OCI-LY1 (cell line): ENCODE measurements around the gene CEP290.

Source experiments
- EZH2 ChIP-seq: fragments of 200-600 bp; sonication (generic), shearing (Covaris generic); IDR thresholded peaks from 2 replicates; pipeline ENCODE4 v1.8.0; 2017; ENCODE audit warnings: borderline replicate concordance, mixed run types, mild to moderate bottlenecking, antibody characterized with exemption, low read length, moderate library complexity, mixed read lengths
- TF ChIP-seq, protein P1 (sequence below): fragments of 200-600 bp; sonication (generic), shearing (Covaris generic); IDR thresholded peaks from 2 replicates; pipeline ENCODE4 v1.5.1; 2017; ENCODE audit warnings: mild to moderate bottlenecking, antibody characterized with exemption, low read length, moderate library complexity, mixed read lengths

DNA sequence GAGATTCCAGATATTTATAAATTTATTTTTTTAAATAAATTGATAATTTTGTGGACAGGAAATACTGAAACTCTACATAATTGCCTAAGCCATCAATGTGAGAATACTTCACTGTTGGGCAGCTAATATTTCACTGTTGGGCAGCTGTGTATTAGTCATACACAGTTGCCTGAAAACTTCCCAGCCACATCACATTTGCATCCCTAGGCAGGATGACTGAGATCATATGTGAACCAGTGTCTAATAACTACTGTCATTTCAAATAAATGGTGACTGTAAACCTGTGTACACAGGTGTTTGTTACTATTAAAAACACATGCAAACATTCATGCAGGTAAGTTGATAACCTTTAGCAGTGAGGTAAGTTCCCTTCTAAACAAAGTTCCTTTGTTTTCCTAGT is 44.1 kb upstream of the CEP290 start:
- TF ChIP-seq, protein P1, sequence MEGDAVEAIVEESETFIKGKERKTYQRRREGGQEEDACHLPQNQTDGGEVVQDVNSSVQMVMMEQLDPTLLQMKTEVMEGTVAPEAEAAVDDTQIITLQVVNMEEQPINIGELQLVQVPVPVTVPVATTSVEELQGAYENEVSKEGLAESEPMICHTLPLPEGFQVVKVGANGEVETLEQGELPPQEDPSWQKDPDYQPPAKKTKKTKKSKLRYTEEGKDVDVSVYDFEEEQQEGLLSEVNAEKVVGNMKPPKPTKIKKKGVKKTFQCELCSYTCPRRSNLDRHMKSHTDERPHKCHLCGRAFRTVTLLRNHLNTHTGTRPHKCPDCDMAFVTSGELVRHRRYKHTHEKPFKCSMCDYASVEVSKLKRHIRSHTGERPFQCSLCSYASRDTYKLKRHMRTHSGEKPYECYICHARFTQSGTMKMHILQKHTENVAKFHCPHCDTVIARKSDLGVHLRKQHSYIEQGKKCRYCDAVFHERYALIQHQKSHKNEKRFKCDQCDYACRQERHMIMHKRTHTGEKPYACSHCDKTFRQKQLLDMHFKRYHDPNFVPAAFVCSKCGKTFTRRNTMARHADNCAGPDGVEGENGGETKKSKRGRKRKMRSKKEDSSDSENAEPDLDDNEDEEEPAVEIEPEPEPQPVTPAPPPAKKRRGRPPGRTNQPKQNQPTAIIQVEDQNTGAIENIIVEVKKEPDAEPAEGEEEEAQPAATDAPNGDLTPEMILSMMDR, result no peak
- no peak for TF ChIP-seq EZH2
